Activated T-cell treated with anti-CD3 and anti-CD28 coated beads, Interleukin-2, amount 50 U/mL, for 4 hours (primary cell): Measurements from ENCODE around the gene FAM43B. TPM values are rescaled to one million over a fixed set of nuclear protein-coding genes. Genes with fewer than 3 reads are reported as not detected.

Experiments
- ATAC-seq, 2 donors: fragments of 200-7000 bp; cut with Tn5 transposase; one replicate each; pipeline ENCODE4 v1.10.0; 2021
- DNase-seq: peaks from one replicate; pipeline ENCODE4 v3.0.0-alpha.2; 2020
- H3K27me3 Mint-ChIP-seq: one replicate; pipeline ENCODE4 v1.8.0; 2021; ENCODE audit warnings: low read depth, mixed read lengths
- H3K36me3 Mint-ChIP-seq: one replicate; pipeline ENCODE4 v1.8.0; 2022; ENCODE audit warnings: mixed read lengths; ENCODE audit not compliant: insufficient read depth
- H3K4me1 Mint-ChIP-seq: one replicate; pipeline ENCODE4 v1.8.0; 2021; ENCODE audit warnings: low read depth, mixed read lengths
- H3K4me3 Mint-ChIP-seq: one replicate; pipeline ENCODE4 v1.8.0; 2021; ENCODE audit warnings: mild to moderate bottlenecking, moderate library complexity, mixed read lengths
- H3K9me3 Mint-ChIP-seq: one replicate; pipeline ENCODE4 v1.8.0; 2021; ENCODE audit warnings: mixed read lengths
- total RNA-seq, 3 donors: library from RNA; stranded (reverse); gene quantifications; one replicate each; pipeline ENCODE4 v1.2.1, GENCODE V29; 2021

The FAM43B gene
- total RNA-seq, 3 donors from 2014 or later, result 0.08 TPM; not detected in 2

DNA sequence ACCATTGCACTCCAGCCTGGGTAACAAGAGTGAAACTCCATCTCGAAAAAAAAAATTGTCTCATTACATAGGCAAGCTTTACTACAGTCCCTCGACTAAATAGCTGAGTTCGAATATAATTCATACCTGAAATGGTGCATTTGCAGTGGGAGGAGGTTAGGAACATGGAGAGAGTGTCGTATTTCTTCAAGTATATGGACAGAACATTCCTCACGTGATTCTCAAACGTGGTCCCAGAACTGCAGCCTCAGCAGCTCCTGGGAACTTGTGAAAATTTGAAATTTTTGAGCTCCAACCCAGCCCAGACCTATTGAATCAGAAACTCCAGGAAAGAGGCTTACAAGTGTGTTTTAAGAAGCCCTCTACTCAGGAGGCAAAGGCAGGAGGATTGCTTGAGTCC lies 43.7 kb downstream of the FAM43B start:
- peaks cover 15% of the 10 kb centered on the region for H3K27me3 Mint-ChIP-seq
- no peaks in the 10 kb centered on the region for H3K4me1 Mint-ChIP-seq
- H3K36me3 Mint-ChIP-seq, result no peaks in the 10 kb centered on the region
- H3K4me3 Mint-ChIP-seq, result no peak overlapping the region
- H3K9me3 Mint-ChIP-seq, result no peaks in the 10 kb centered on the region
- no peak for ATAC-seq
- no peak for DNase-seq

DNA sequence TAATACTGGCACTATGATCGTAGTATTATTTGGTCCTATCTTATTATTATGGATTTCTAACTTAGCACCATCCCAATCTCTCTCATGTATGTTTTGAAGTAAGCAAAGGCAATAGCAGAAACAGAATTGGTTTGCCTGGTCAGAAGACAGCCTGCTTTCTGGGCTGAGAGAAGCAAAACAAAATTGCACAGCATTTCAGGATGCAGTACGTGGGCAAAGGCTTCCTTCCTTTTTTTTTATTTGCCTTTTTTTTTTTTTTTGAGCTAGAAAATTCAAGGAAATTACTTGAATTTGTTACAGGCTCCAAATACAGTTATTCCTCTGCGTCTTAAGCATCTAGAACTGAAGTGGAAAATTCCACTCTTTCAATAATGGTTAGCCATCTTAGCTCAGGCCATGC lies 45.3 kb downstream of the FAM43B start:
- no peaks in the 10 kb centered on the region for H3K36me3 Mint-ChIP-seq
- no peaks in the 10 kb centered on the region for H3K4me1 Mint-ChIP-seq
- H3K9me3 Mint-ChIP-seq, result no peaks in the 10 kb centered on the region
- no peak for DNase-seq
- no peak overlapping the region for H3K4me3 Mint-ChIP-seq
- no peak for ATAC-seq
- peaks cover 5% of the 10 kb centered on the region for H3K27me3 Mint-ChIP-seq

DNA sequence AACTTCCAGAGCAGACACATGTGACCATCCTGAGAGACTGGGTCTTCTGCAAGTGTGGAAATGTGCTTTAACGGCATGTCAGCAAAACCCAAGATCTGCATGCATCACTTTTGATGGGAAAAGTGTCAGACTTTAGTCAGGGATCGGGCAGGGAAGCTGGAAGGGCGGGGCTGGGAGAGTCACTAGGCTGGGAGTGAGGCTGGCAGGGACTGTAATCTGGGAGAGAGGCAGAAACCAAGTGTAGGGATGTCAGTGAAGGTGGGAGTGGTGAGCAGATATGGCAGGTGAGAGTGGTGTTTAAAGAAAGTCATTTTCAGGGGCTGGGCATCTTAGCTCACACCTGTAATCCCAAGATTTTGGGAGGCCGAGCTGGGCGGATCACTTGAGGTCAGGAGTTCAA lies 47.8 kb downstream of the FAM43B start:
- DNase-seq (no peak), ATAC-seq (no peak)
- Mint-ChIP-seq H3K36me3 (no peaks in the 10 kb centered on the region), H3K27me3 (peaks cover 4% of the 10 kb centered on the region), H3K4me1 (no peaks in the 10 kb centered on the region), H3K9me3 (no peaks in the 10 kb centered on the region), H3K4me3 (no peak overlapping the region)

DNA sequence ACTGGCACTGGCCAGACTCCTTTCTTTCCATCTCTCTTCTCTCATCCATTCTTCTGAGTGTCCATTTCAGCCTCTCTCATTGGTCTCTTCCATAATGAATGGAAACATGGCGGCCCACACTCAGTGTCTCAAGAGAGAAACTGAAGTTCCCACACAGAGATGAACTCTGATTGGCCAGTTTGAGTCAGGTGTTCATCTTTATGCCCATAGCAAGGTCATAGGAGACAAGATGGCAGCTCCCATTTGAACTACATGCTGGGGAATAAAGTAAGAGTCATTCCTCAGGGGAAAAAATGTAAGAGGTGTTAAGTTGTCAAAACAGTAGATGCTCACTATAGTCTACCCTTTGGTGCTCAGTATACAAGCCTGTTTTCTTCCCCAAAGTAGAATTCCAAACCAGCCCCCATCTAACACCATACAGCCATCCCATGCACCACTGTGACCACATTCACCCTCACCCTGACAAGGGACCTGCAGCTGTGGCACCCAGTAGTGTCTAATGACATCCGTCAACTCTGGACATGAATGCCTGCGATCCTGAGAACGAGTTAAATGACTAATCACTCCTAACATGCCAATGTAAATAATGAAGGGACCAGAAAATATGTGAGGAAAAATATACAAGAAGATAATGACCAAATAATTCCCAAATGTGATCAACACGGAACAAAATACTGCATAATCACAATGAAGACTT lies 48.9 kb downstream of the FAM43B start:
- H3K36me3 Mint-ChIP-seq, result no peaks in the 10 kb centered on the region
- peaks cover 4% of the 10 kb centered on the region for H3K27me3 Mint-ChIP-seq
- DNase-seq (no peak), ATAC-seq (no peak)
- H3K9me3 Mint-ChIP-seq, result no peaks in the 10 kb centered on the region
- H3K4me3 Mint-ChIP-seq, result no peak overlapping the region
- no peaks in the 10 kb centered on the region for H3K4me1 Mint-ChIP-seq

DNA sequence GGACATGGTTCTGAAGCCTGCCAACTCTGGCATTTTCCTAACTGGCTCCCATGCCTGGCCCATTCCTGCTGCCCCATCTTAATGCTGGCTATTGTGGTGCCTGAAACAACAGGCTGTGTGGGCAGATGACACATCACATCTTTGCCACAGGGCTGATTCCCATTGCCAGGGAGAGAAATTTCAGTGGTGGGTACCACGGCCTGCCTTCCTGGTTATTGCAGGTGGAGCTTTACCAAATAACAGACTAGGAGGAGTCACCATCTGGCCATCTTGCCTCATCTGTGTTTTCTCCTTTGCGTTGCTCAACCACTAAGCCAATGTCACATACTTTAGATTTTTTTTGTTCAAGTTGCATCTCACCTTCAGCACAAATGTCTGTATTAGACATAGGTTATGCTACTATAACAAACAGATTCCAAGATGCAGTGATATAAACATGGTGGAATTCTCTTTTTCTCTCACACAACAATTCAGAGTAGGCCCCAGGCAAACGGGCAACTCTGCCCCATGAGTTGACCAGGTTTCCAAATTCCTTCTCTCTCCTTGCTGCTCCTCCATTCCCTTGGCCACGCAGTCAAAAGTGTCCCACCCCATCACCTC lies 50.6 kb downstream of the FAM43B start:
- DNase-seq, result no peak
- Mint-ChIP-seq H3K4me1 (no peaks in the 10 kb centered on the region), H3K36me3 (no peaks in the 10 kb centered on the region), H3K27me3 (peaks cover 5% of the 10 kb centered on the region), H3K9me3 (no peaks in the 10 kb centered on the region), H3K4me3 (no peak overlapping the region)
- ATAC-seq, result no peak

DNA sequence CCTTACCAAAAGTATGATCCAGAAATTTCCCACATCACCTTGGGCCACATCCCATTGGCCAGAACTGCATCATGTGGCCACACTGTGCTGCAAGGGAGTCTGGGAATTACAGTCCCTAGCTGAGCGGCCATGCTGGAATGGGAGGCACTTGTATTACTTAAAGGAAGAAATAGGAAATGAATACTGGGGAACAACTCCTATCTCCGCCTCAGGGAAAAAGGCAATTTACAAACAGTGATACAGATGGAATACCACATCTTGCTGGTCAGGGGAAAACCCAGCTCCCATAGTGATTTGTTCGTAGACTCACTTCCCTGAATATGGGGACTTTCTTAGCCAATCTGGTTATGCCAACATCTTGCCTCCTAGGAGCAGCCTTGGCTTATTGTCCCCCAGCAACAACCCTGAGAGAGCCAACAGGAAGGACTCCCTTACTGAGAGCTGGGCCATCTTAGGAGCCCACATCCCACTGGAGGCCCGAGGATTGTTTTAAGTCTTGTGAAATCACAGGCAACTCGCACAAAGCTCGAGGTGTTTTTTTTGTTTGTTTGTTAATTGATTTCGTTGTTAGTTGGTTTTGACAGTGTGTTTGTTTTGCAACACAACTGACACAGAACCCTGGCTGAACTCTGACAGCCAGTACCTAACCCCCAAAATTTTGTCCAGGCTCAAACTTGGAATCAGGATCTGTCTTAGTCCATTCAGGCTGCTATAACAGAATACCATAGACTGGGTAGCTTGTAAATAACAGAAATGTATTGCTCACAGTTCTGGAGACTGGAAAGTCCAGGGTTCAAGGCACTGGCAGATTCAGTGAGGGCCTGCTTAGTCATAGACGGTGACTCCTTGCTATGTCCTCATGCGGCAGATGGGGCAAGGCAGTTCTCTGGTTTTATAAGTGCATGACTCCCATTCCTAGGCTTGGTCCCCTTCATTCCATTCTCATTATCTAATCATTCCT lies 51.4 kb downstream of the FAM43B start:
- Mint-ChIP-seq H3K36me3 (no peaks in the 10 kb centered on the region), H3K4me3 (no peak overlapping the region), H3K27me3 (peaks cover 5% of the 10 kb centered on the region), H3K9me3 (no peaks in the 10 kb centered on the region), H3K4me1 (no peaks in the 10 kb centered on the region)
- ATAC-seq, result no peak
- DNase-seq, result no peak

Other genes starting within 250 kb of the FAM43B start
- 1 to 10 TPM; 1.3 to 1.6 (median 1.5) TPM for gene CAMK2N1, start 66.4 kb upstream of the FAM43B start, total RNA-seq
- 10 to 100 TPM; 21.6 to 25.0 (median 24.2) TPM for gene MUL1, start 44.4 kb upstream of the FAM43B start, total RNA-seq
- gene CDA, start 36.5 kb downstream of the FAM43B start, total RNA-seq, result not detected
- 1 to 10 TPM; 1.6 to 2.7 (median 2.2) TPM for gene PINK1, start 80.9 kb downstream of the FAM43B start, total RNA-seq
- 100 to 1,000 TPM; 242 to 285 (median 270) TPM for gene DDOST, start 108.8 kb downstream of the FAM43B start, total RNA-seq
- gene KIF17, start 165.4 kb downstream of the FAM43B start, total RNA-seq, result not detected
- gene SH2D5, start 180.1 kb downstream of the FAM43B start, total RNA-seq, result 1 to 10 TPM; 1.0 to 2.1 (median 1.1) TPM
- 100 to 1,000 TPM; 102 to 116 (median 107) TPM for gene HP1BP3, start 234.7 kb downstream of the FAM43B start, total RNA-seq